ENCODE results near the gene FHAD1.

GRCh38 chr1:15444468-15445389 lies 197.7 kb downstream of the FHAD1 start:
- TF ChIP-seq CTCF (IDR thresholded peaks at IDR 0.05): no peak
- TF ChIP-seq POLR2AphosphoS5 (IDR thresholded peaks at IDR 0.05): no peak
